Fibroblast of lung (primary cell): Measurements from ENCODE around the gene PLCG2.

Experiments used
- CTCF ChIP-seq, 2 donors: IDR thresholded peaks in 1 of 2; conservative IDR thresholded peaks in 1 of 2; 1 replicate in 1 of 2; 2 replicates in 1 of 2; pipeline ENCODE4 v1.5.1; 2011 to 2012; ENCODE audit warnings: low read length in 2 of 2, control low read depth in 1 of 2, inconsistent platforms in 1 of 2, low read depth in 1 of 2, mild to moderate bottlenecking in 1 of 2
- EZH2 ChIP-seq: IDR thresholded peaks from 2 replicates; pipeline ENCODE4 v1.5.1; 2012; ENCODE audit warnings: low read length, control low read depth, mild to moderate bottlenecking; ENCODE audit errors: missing control alignments

- TF ChIP-seq CTCF (conservative IDR thresholded peaks at IDR 0.05 in 1 of 2, IDR thresholded peaks at IDR 0.05 in 1 of 2; ENCODE audit: low read depth in 1 of 2, low read length in 2 of 2) (no peak), EZH2 (no peak)
These were observed 208.0 kb downstream of the PLCG2 start for GRCh38 chr16:81987121-81987520.
